ENCODE results near the gene ASTN2.

DNA sequence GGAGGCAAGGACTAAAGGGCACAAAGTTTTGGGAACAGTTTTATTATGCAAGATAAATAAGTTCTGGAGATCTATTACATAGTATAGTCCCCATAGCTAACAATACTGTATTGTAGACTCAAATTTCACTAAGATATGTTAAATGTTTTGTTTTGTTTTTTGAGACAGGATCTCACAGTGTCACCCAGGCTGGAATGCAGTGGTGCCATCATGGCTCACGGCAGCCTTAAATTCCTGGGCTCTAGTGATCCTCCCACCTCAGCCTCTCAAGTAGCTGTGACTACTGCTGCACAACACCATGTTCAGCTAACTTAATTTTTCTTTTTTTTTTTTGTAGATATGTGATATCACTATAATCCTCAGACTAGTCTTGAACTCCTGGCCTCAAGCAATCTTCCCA, 618.2 kb downstream of the ASTN2 start:
- TF ChIP-seq, protein P1, sequence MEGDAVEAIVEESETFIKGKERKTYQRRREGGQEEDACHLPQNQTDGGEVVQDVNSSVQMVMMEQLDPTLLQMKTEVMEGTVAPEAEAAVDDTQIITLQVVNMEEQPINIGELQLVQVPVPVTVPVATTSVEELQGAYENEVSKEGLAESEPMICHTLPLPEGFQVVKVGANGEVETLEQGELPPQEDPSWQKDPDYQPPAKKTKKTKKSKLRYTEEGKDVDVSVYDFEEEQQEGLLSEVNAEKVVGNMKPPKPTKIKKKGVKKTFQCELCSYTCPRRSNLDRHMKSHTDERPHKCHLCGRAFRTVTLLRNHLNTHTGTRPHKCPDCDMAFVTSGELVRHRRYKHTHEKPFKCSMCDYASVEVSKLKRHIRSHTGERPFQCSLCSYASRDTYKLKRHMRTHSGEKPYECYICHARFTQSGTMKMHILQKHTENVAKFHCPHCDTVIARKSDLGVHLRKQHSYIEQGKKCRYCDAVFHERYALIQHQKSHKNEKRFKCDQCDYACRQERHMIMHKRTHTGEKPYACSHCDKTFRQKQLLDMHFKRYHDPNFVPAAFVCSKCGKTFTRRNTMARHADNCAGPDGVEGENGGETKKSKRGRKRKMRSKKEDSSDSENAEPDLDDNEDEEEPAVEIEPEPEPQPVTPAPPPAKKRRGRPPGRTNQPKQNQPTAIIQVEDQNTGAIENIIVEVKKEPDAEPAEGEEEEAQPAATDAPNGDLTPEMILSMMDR (IDR thresholded peaks at IDR 0.05; ENCODE audit: low read length): no peak
- TF ChIP-seq EZH2 (optimal IDR thresholded peaks at IDR 0.05; ENCODE audit: low read depth, low read length): no peak
- TF ChIP-seq EZH2phosphoT487 (IDR thresholded peaks at IDR 0.05; ENCODE audit: low read length): no peak

Data from MM.1S (cell line).